CD4-positive, alpha-beta T cell (primary cell): ENCODE measurements around the gene ARRDC1. TPM values are rescaled to one million over a fixed set of nuclear protein-coding genes. Genes with fewer than 3 reads are reported as not detected.
A peak's percentile ranks its signal among the peaks of the same experiment; 100 is the strongest.

ENCODE experiments used
- ATAC-seq: fragments of 200-7000 bp; cut with Tn5 transposase; one replicate; pipeline ENCODE4 v1.10.0; 2022; ENCODE audit warnings: mild to moderate bottlenecking; ENCODE audit not compliant: poor library complexity
- CTCF ChIA-PET: fragments of 350-600 bp; sonication (Branson Sonifier 250); formaldehyde crosslinking; loops from one replicate; lab custom pipeline; 2021; ENCODE audit warnings: antibody characterized with exemption, inconsistent platforms; lab: Charles Lee
- POLR2A ChIA-PET: fragments of 350-600 bp; sonication (Branson Sonifier 250); formaldehyde crosslinking; loops from one replicate; lab custom pipeline; 2021; ENCODE audit warnings: antibody characterized with exemption, inconsistent platforms; lab: Charles Lee
- DNase-seq, 14 experiments: peaks; one replicate each; pipeline ENCODE4 v3.0.0-alpha.2; 2013 to 2020; ENCODE audit warnings: mixed read lengths in 2 of 14
- H3K27ac ChIP-seq, 2 donors: one replicate each; pipeline versions ENCODE4 v1.5.1 to v1.7.0; 2013; ENCODE audit warnings: low read length in 2 of 2, low read depth in 1 of 2, mild to moderate bottlenecking in 1 of 2
- H3K27me3 ChIP-seq, 2 experiments: 1 replicate in 1 of 2; 2 replicates in 1 of 2; pipeline versions ENCODE4 v1.6.1 to v1.7.0; 2013; ENCODE audit warnings: low read length in 2 of 2, control low read depth in 1 of 2, mild to moderate bottlenecking in 1 of 2, moderate library complexity in 1 of 2; ENCODE audit not compliant: insufficient read depth in 2 of 2, control insufficient read depth in 1 of 2
- H3K36me3 ChIP-seq: one replicate; pipeline ENCODE4 v1.6.1; 2013; ENCODE audit warnings: low read length, control low read depth; ENCODE audit not compliant: insufficient read depth
- H3K4me1 ChIP-seq: one replicate; pipeline ENCODE4 v1.6.1; 2013; ENCODE audit warnings: low read length, control low read depth; ENCODE audit not compliant: insufficient read depth
- H3K4me3 ChIP-seq: one replicate; pipeline ENCODE4 v1.5.1; 2013; ENCODE audit warnings: mild to moderate bottlenecking, low read length, moderate library complexity
- H3K9me3 ChIP-seq, 2 experiments: 1 replicate in 1 of 2; 2 replicates in 1 of 2; pipeline versions ENCODE4 v1.6.1 to v1.7.0; 2013; ENCODE audit warnings: low read length in 2 of 2, mild to moderate bottlenecking in 2 of 2, control low read depth in 1 of 2, moderate library complexity in 1 of 2; ENCODE audit not compliant: control insufficient read depth in 1 of 2, insufficient read depth in 1 of 2
- H3K27ac Mint-ChIP-seq: one replicate; pipeline ENCODE4 v1.8.0; 2020; ENCODE audit warnings: mixed read lengths
- H3K27me3 Mint-ChIP-seq: one replicate; pipeline ENCODE4 v1.8.0; 2021; ENCODE audit warnings: mixed read lengths
- H3K36me3 Mint-ChIP-seq: one replicate; pipeline ENCODE4 v1.8.0; 2021; ENCODE audit warnings: low read depth, mixed read lengths
- H3K4me1 Mint-ChIP-seq: one replicate; pipeline ENCODE4 v1.8.0; 2021; ENCODE audit warnings: low read depth, mixed read lengths
- H3K4me3 Mint-ChIP-seq: one replicate; pipeline ENCODE4 v1.8.0; 2020; ENCODE audit warnings: mild to moderate bottlenecking, mixed read lengths
- H3K9me3 Mint-ChIP-seq: one replicate; pipeline ENCODE4 v1.8.0; 2020; ENCODE audit warnings: mixed read lengths
- CTCF ChIP-seq: fragments of 200-600 bp; IDR thresholded peaks from one replicate; pipeline ENCODE4 v1.8.0; 2022; ENCODE audit warnings: antibody characterized with exemption, mild to moderate bottlenecking
- intact Hi-C, 2 experiments: fragments of 100-400 bp; cut with DNase I in 1 of 2; cut with micrococcal nuclease in 1 of 2; formaldehyde crosslinking; loops; one replicate each; pipeline versions ENCODE4 v1.15.1 to v1.9.0; 2023 to 2025; cut with DNase I, micrococcal nuclease
- total RNA-seq, 174 experiments: library from RNA in 2 of 174; stranded (reverse) in 2 of 174; gene quantifications; one replicate each; pipeline ENCODE4 v1.2.3 and lab custom pipeline; 2021 to 2026

The ARRDC1 gene
- total RNA-seq, 2 experiments from 2014 or later: 45.5 to 50.7 TPM

GRCh38 chr9:137649553-137649952, 44.1 kb downstream of the ARRDC1 start:
- H3K4me1 Mint-ChIP-seq: peaks cover 43% of the 10 kb centered on the region
- TF ChIP-seq CTCF: no peak
- Histone ChIP-seq H3K36me3 (peaks cover 38% of the 10 kb centered on the region), H3K9me3 (no peaks in the 10 kb centered on the region), H3K4me3 (no peak overlapping the region), H3K27ac (no peak overlapping the region), H3K27me3 (no peaks in the 10 kb centered on the region), H3K4me1 (peaks cover 21% of the 10 kb centered on the region)
- ATAC-seq (no peak), DNase-seq (peak in 1 of 14 experiments; percentile 12)
- ChIA-PET CTCF (no interaction called here), POLR2A (interaction anchor here (1.4 kb wide), 1 partner anchor 9 kb away, joined by 3 read pairs; no protein-coding TSS in a partner anchor)
- H3K27me3 Mint-ChIP-seq: no peaks in the 10 kb centered on the region
- no peak overlapping the region for H3K27ac Mint-ChIP-seq
- no peaks in the 10 kb centered on the region for H3K9me3 Mint-ChIP-seq
- peaks cover 70% of the 10 kb centered on the region for H3K36me3 Mint-ChIP-seq
- intact Hi-C loops: no loop called here
- H3K4me3 Mint-ChIP-seq: no peak overlapping the region

- H3K36me3 ChIP-seq: peaks cover 38% of the 10 kb centered on the region
- H3K9me3 ChIP-seq: no peaks in the 10 kb centered on the region
- CTCF ChIA-PET: no interaction called here
- ATAC-seq: no peak
- H3K4me1 Mint-ChIP-seq: peaks cover 40% of the 10 kb centered on the region
- no peaks in the 10 kb centered on the region for H3K9me3 Mint-ChIP-seq
- intact Hi-C loops: no loop called here
- H3K36me3 Mint-ChIP-seq: peaks cover 69% of the 10 kb centered on the region
- no peak overlapping the region for H3K4me3 ChIP-seq
- no peak for DNase-seq
- H3K27me3 ChIP-seq: no peaks in the 10 kb centered on the region
- POLR2A ChIA-PET: interaction anchor here (1.4 kb wide), 1 partner anchor 10 kb away, joined by 3 read pairs; no protein-coding TSS in a partner anchor
- no peak overlapping the region for H3K4me3 Mint-ChIP-seq
- TF ChIP-seq CTCF: no peak
- H3K4me1 ChIP-seq: peaks cover 21% of the 10 kb centered on the region
- H3K27me3 Mint-ChIP-seq: no peaks in the 10 kb centered on the region
- H3K27ac Mint-ChIP-seq: no peak overlapping the region
- no peak overlapping the region for H3K27ac ChIP-seq
Measured at GRCh38 chr9:137650259-137650658, 44.8 kb downstream of the ARRDC1 start.

- Histone ChIP-seq H3K27me3 (no peaks in the 10 kb centered on the region), H3K9me3 (no peaks in the 10 kb centered on the region), H3K27ac (no peak overlapping the region), H3K4me3 (no peak overlapping the region), H3K4me1 (peaks cover 21% of the 10 kb centered on the region), H3K36me3 (peaks cover 38% of the 10 kb centered on the region)
- no peak for ATAC-seq
- Mint-ChIP-seq H3K4me1 (peaks cover 40% of the 10 kb centered on the region), H3K36me3 (peaks cover 68% of the 10 kb centered on the region), H3K9me3 (no peaks in the 10 kb centered on the region), H3K4me3 (no peak overlapping the region), H3K27ac (no peak overlapping the region), H3K27me3 (no peaks in the 10 kb centered on the region)
- TF ChIP-seq CTCF: no peak
- ChIA-PET POLR2A (no interaction called here), CTCF (no interaction called here)
- intact Hi-C loops: no loop called here
- DNase-seq: no peak
Measured at GRCh38 chr9:137650779-137651178, 45.3 kb downstream of the ARRDC1 start.
